HG02798 (cell line): ENCODE measurements around the gene KRTAP19-7.

Experiments used
- ATAC-seq: cut with Tn5 transposase; IDR thresholded peaks from one replicate; pipeline ENCODE4 v1.9.1; 2021; ENCODE audit warnings: mild to moderate bottlenecking; ENCODE audit not compliant: unreplicated experiment, poor library complexity

The KRTAP19-7 gene

DNA sequence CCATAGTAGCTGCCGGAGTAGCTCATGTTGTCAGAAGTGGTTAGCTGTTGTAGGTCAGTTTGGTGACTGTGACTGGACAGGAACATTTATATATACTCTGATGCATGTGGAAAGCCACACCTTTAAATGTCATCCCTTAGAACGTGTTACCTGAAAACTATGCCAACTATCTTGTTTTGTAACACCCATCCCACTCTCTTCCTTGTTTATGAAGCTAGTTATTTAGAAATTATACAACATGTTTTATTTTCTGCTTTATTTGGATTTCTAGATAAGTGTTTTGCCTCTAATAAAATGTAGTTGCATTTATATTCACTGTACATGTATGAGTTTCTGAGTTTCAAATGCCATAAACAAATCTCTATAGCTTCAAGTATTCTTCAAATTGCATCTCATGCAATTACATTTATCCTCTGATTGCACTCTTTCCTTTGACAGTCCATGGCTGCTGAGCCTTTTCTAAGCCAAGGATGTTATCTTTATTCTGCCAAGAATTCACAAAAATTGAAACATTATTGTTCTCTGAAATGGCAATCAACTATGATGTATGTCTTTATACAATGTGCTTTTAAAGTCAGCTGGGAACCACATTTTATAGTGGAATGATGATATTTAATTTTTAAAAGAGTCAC lies at the start of gene KRTAP19-7:
KRTAP19-7 (minus strand) TSS at position 51 of the 632 bp plus-strand sequence; CDS start at position 26, 25 bp downstream.
- ATAC-seq = no peak

- no peak for ATAC-seq
Observed at GRCh38 chr21:30605968-30606367, 44.9 kb upstream of the KRTAP19-7 start.

- ATAC-seq = no peak
Observed at GRCh38 chr21:30600787-30601186, 39.7 kb upstream of the KRTAP19-7 start, which contains the start of gene KRTAP22-1. Gene KRTAP22-1, plus strand, starts transcription at chr21:30601087.

DNA sequence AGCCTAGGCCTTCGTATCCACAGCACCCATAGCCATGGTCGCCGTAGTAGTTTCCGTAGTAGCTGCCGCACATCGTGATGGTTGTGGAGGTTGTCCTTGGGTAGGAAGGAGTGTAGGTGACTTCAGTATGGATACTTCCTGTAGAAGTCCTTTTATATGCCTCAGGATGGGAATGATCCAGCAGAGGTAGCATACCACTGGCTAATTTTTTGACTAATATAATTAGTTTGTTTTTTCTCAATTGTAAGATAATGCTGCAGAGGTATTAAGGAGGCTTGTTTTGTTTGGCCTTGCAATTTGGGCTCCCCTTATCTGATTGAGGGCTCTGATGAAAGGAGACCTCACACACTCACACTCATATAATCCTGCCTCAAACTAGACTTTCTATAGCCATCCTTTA lies 37.7 kb upstream of the KRTAP19-7 start, which contains the start of gene KRTAP6-2:
KRTAP6-2 (minus strand) TSS at position 101 of the 400 bp plus-strand sequence; CDS start at position 73, 28 bp downstream.
- no peak for ATAC-seq

DNA sequence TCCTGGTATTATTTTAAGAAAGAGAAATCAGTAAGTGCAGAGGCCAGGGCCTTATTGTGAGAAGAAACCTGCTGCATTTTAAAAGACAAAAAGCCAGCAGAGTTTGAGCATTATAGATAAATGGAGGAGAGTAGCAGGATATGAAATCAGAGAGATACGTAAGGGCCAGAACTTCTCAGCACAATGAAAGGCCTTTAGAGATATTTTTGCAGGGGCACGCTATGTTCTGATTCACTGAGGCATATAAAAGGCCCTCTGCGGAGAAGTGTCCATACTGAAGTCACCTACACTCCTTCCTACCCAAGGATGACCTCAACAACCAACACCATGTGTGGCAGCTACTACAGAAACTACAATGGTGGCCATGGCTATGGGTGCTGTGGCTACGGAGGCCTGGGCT lies 31.0 kb upstream of the KRTAP19-7 start, which contains the start of gene KRTAP6-3:
KRTAP6-3 (plus strand) TSS at position 301 of the 400 bp plus-strand sequence; CDS start at position 307, 6 bp downstream.
- ATAC-seq = no peak

DNA sequence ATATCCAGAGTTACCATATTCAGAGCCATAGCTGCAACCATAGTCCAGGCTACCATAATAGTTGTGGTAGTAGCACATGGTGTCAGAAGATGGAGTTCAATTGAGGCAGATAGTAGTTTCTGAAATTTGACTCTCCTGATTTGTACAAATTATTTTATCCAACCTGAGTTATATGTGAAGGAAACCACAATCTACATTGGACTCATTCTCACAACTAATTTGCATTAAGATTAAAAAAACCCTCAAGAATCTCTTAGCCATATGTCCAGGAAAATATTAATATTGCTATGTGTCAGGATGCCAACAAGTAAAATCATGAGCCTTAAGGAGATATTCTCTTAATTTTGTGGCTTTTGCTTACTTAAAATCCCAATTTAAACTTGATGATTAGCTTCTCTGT lies 29.2 kb upstream of the KRTAP19-7 start, which contains the start of gene KRTAP22-2:
KRTAP22-2 (minus strand) TSS at position 101 of the 400 bp plus-strand sequence.
- no peak for ATAC-seq

DNA sequence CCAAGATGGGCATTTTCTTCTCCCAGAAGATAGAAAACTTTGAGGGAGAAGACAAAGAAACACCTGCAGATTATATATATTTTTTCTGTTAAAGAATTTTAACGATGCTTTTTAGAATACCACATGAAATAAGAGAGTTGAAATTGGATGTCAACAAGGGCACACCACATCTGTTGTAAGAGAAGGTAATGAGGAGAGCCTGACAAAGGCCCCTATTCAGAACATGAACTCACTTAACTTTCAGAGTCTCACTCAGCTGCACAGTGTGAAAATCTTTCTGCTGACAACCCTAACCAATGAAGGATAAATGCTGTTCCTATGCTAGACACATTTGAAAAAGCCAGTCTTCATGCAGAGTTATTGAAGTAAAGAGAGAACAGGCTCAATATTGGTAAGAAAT lies 21.8 kb upstream of the KRTAP19-7 start:
- ATAC-seq = no peak

GRCh38 chr21:30580132-30580531 lies 19.0 kb upstream of the KRTAP19-7 start:
- no peak for ATAC-seq

GRCh38 chr21:30579346-30579745 lies 18.2 kb upstream of the KRTAP19-7 start:
- ATAC-seq = no peak

GRCh38 chr21:30577766-30578165 lies 16.7 kb upstream of the KRTAP19-7 start:
- ATAC-seq = no peak

GRCh38 chr21:30567617-30568016 lies 6.5 kb upstream of the KRTAP19-7 start:
- ATAC-seq = no peak

DNA sequence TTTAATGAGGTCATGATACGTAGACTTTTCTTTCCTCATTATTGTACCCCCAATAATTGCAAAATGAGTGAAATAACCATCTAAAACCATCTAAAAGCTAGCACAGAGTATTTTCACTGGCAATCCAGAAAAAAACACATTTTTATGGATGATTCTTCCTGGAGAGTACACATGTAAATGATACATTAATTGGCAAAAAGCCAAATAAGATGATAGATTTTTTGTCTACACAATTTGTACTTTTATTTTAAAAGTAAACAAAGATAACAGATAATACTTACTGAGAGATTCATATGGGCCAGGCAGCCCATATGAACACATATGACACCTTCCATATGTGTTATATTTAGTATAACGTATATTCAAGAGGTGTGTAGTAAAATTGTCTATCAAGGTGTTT lies 2.5 kb upstream of the KRTAP19-7 start:
- no peak for ATAC-seq

DNA sequence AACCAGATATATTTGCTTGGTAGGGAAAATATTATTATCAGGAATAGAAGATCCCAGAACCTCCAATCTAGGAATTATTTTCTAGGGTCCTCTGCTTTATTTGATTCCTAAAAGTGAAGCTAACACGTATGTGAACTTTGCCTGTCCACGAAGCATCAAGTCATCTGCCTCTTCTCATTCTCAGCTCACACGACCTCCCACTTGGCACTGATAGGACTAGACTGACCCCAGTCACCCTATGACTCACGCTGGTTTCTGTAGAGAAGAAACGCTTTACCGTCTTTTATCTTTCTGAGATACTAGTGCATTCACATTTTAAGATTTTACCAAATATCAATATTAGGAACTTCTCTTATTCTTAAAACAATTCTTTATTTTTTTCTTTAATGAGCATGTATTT lies 2.0 kb upstream of the KRTAP19-7 start:
- ATAC-seq = no peak

- no peak for ATAC-seq
Observed at GRCh38 chr21:30561957-30562356, 843 bp upstream of the KRTAP19-7 start.

DNA sequence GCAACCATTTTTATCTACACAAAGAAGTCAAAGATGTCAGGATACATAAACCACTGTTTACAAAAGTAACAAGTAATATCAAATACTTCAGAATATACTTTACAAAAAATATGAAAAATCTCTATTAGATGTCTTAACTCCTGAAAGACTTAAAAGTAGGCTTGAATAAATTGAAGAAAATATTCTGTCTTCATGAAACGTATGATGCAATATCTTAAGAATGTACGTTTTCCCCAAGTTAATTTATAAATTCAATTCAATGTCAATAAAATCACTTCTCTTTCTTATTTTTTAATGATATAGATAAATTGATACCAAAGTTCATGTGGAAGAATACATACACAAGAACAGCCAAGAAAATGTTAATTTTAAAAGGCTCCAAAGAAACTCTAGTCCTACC lies 6.0 kb downstream of the KRTAP19-7 start:
- no peak for ATAC-seq

DNA sequence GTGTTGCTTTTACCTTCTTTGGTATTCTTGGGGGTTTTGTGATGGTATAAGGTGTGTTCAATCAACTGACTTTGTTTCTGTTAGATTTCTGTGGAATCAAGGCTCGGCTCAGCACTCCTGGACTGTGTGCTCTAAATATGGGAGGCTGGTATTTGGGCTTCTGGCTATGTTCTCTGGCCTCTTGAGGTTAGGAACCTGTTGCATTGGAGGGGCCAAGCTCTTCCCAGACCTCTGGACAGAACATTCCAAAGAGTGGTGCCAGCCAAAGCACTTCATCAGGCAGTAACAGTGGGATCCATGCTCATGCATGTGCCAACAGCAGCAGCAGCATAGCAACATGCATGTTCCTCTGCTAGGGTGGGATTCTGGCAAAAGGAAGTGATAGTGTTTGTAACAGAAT lies 8.3 kb downstream of the KRTAP19-7 start:
- ATAC-seq = no peak

- no peak for ATAC-seq
Observed at GRCh38 chr21:30541764-30542163, 19.4 kb downstream of the KRTAP19-7 start, which contains the start of gene KRTAP19-6. Gene KRTAP19-6, minus strand, starts transcription at chr21:30541864. Its CDS starts 31 bp downstream, at chr21:30541833.

DNA sequence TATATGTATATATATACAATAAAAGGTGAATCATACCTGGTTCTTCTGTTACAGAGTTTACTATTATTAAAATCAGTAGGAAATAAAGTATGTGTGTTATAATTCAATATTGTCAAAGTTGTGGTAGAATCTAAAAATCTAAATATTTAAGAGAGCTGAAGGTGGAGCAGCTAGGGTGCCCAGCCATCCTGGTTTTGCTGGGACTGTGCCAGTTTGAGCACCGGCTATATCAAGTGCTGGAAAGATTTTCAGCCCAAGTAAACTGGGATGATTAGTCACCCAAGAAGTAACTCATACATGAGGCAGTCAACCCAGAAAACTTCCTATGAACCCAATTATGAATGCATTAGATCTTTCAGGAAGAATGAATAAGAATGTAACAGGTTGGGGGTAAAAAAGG lies 42.2 kb downstream of the KRTAP19-7 start:
- no peak for ATAC-seq

DNA sequence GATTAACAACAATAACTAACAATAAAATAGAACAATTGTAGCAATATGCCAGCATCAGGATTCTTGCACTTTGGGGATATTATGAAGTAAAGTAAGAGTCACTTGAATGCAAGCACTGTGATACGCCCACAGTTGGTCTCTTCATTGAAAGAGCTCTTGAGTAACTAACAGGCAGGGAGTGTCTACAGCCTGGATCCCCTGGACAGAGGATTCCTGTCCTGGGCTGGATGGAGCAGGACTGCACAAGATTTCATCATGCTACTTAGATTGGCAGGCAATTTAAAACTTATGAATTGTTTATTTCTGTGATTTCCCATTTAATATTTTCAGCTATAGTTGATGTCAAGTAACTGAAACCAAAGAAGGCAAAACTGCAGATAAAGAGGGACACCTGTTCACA lies 45.4 kb downstream of the KRTAP19-7 start:
- ATAC-seq = no peak
